22Rv1 (cell line): ENCODE measurements around the gene CAPN2.

Experiments used
- H3K27ac ChIP-seq: fragments of 450-650 bp; 2 replicates; pipeline ENCODE4 v1.5.1; 2017
- ZFX ChIP-seq: fragments of 450-650 bp; IDR thresholded peaks from 2 replicates; pipeline ENCODE4 v1.6.1; 2017; ENCODE audit warnings: antibody characterized with exemption, borderline replicate concordance
- TF ChIP-seq, protein P1 (sequence below): fragments of 450-650 bp; IDR thresholded peaks from 2 replicates; pipeline ENCODE4 v1.5.1; 2017; ENCODE audit warnings: mild to moderate bottlenecking

CAPN2 gene

DNA sequence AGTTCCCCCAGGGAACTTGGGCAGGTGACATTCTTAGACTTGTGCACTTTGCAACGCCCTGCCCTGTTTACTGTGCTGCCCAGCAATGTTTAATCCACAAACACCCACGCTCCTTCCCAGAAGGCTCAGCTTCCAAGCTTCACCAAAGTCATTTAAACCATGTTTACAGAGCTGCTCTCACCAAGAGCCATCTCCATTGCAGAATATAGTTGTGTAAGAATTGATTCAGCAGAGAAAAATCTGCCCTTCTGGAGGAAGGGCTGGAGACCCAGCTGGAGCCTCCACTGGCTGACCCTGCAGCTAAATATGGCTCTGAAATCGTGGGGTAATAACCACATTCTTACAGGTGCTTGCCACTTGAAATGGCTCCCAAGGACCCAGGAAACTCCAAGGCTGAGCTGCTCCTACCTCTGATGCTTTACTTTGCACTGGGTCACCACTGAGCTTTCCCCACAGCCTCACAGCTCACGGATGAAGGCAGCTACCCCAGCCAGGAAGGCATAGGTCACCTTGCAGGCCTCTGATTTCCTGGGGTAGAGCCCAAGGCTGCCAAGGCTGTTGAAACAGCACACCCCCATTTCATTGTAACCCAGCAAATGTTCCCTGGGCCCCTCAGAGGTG is 8.7 kb downstream of the CAPN2 start:
- no peak for TF ChIP-seq ZFX
- TF ChIP-seq, protein P1, sequence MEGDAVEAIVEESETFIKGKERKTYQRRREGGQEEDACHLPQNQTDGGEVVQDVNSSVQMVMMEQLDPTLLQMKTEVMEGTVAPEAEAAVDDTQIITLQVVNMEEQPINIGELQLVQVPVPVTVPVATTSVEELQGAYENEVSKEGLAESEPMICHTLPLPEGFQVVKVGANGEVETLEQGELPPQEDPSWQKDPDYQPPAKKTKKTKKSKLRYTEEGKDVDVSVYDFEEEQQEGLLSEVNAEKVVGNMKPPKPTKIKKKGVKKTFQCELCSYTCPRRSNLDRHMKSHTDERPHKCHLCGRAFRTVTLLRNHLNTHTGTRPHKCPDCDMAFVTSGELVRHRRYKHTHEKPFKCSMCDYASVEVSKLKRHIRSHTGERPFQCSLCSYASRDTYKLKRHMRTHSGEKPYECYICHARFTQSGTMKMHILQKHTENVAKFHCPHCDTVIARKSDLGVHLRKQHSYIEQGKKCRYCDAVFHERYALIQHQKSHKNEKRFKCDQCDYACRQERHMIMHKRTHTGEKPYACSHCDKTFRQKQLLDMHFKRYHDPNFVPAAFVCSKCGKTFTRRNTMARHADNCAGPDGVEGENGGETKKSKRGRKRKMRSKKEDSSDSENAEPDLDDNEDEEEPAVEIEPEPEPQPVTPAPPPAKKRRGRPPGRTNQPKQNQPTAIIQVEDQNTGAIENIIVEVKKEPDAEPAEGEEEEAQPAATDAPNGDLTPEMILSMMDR = no peak
- peak overlapping the region; percentile 62 for H3K27ac ChIP-seq

DNA sequence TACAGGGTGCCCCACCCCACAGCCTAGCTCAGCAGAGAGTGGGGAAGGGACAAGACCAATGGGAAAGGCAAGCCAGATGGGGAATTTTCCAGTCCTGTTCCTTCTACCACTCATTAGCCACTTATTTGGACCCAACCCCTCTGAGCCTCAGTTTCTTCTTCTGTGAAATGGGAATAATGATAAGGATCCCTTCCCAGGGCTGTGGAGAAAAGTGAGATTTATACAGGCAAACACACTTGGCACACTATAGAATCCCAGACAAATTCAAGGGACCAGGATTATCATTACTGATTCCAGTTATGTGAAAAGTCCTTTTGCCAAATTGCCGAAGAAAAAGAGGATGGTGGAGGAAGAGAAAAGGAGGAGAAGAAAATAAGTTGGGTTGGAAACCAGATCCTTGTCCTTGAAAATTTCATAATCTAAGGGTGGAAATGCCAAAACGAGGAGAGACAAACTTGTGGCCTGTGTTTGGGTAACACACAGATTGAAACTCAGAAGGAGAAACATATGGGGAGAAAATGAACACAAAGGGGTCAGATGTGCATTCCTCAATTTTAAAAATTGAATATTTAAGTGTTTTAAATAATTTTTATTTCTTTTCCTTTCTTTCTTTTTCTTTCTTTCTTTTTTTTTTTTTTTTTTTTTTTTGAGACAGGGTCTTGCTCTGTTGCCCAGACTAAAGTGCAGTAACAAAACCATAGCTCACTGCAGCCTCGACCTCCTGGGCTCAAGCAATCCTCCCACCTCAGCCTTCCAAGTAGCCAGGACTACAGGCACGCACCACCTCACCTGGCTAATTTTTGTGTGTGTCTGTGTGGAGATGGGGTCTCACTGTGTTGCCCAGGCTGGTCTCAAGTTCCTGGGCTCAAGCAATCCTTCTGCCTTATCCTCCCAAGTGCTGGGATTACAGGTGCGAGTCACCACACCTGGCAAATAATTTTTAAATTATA is 9.6 kb downstream of the CAPN2 start:
- H3K27ac ChIP-seq = peak overlapping the region; percentile 62; the same call in 1 of the 2 replicates

DNA sequence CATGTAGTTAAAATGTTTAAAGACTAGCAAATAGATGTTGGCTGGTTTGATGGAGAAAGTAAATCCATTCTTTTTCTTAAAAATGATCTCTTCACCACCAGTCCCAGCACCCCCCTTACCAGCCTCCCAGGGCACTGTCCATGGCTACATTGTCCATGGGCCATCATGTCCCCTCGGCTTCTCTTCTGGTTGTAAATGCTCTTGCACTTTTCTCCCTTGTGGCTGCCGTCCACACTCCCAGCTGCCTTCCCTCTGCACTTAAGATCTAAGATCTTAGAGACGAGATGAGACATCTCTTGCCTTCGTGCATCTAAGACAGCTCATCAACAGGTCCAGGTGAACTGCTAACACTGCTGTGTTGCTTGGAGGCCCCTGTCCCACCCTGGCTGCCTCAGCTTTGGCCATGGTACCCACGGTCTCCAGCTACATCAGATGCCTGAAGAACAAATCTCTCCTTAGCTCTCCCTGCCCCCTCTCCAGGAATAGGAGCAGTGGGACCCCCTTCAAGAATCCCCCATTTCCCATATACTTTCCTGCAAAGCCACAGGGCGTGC is 11.1 kb downstream of the CAPN2 start:
- no peak overlapping the region for H3K27ac ChIP-seq
- TF ChIP-seq ZFX = no peak
- TF ChIP-seq, protein P1 = no peak

More for the DNA sequence above, 9.6 kb downstream of the CAPN2 start:
- no peak for TF ChIP-seq ZFX
- TF ChIP-seq, protein P1 = no peak

DNA sequence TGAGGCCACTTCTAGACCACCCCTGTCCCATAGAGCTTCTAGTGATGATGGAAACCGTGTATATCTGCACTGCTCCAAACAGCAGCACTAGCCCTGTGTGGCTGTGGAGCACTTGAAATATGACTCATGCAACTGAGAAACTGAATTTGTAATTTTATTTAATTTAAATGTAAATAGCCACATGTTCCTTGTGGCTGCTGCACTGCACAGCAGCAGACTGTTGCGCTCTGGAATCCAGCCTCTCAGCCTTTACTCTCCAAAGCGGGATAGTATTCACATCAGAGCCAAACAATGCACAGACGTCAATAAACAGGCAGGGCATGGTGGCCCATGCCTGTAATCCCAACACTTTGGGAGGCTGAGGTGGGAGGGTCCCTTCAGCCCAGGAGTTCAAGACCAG is 12.0 kb downstream of the CAPN2 start:
- no peak overlapping the region for H3K27ac ChIP-seq

DNA sequence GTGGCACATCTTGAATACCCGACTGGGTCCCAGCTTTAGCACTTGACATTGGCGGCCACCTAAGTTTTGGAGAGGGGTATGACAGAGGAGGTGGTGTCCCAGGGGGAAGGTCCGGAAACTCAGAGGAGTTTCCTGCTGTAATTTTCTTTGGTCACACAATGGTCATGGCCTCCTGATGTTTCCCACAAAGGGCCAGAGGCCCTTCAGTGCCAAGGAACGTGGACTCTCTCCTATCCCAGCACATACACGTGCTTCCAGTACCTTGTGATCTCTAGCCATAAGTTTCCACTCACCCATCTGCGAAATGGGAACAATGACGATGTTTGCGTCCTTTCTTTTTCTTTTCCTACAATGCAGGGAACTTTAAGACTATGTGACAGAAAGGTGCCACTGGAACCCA is 13.2 kb downstream of the CAPN2 start:
- TF ChIP-seq, protein P1 = no peak
- no peak for TF ChIP-seq ZFX
- H3K27ac ChIP-seq = no peak overlapping the region

More for the DNA sequence above, 12.0 kb downstream of the CAPN2 start:
- TF ChIP-seq ZFX = no peak
- TF ChIP-seq, protein P1 = no peak

DNA sequence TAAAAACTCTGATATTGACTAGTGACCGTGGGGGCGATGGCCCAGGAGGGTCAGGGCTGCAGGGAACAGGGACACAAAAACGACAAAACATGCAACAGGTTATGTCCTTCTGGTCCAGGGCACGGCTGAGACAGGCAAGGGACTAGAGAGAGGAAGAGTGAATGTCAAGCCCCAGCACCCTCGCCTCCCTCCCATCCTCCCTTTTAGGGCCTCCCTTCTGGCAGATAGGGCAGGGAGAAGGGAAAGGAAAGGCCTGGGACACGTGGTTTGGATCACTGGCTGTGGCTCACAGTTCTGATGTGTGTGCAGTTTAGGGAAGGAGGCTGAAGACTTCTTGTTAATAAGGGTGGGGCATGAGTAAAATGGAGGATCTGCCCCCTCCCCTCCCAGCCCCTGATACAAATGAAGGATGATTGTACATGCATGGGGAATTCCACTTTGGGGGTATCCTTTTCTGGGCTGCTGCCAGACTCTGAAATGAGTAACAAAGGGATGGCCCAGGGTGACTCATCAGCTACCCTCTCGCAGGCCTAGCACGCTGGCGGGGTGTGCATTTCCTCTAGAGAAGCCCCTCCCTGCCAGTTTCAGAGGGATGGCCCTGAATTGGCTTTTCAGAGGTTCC is 14.2 kb downstream of the CAPN2 start:
- TF ChIP-seq, protein P1 = no peak
- H3K27ac ChIP-seq = no peak overlapping the region
